WTC11 (cell line): ENCODE data around the gene CDK11B. TPM values are rescaled to one million over a fixed set of nuclear protein-coding genes. Genes with fewer than 3 reads are reported as not detected.

Experiments used
- ATAC-seq: fragments of 200-7000 bp; cut with Tn5 transposase; 2 replicates; pipeline ENCODE4 v1.10.0; 2021; ENCODE audit warnings: mild to moderate bottlenecking, moderate library complexity
- CTCF ChIA-PET: fragments of 300-600 bp; sonication (Branson Sonifier 250); formaldehyde crosslinking; loops from one replicate; lab custom pipeline; 2021; ENCODE audit warnings: antibody characterized with exemption; lab: Charles Lee
- POLR2A ChIA-PET: fragments of 350-600 bp; sonication (Branson Sonifier 250); formaldehyde crosslinking; loops from one replicate; lab custom pipeline; 2021; ENCODE audit warnings: antibody characterized with exemption; lab: Charles Lee
- DNase-seq: peaks from one replicate; pipeline ENCODE4 v3.0.0; 2021; ENCODE audit warnings: low spot score
- H3K27ac Mint-ChIP-seq: 2 replicates; pipeline ENCODE4 v1.8.0; 2021; ENCODE audit warnings: mixed read lengths
- H3K27me3 Mint-ChIP-seq: 2 replicates; pipeline ENCODE4 v1.8.0; 2021; ENCODE audit warnings: low read depth, mild to moderate bottlenecking, moderate library complexity, mixed read lengths
- H3K36me3 Mint-ChIP-seq: 2 replicates; pipeline ENCODE4 v1.8.0; 2021; ENCODE audit warnings: mixed read lengths
- H3K4me1 Mint-ChIP-seq: 2 replicates; pipeline ENCODE4 v1.8.0; 2022; ENCODE audit warnings: mixed read lengths
- H3K4me3 Mint-ChIP-seq: 2 replicates; pipeline ENCODE4 v1.8.0; 2021; ENCODE audit warnings: mild to moderate bottlenecking, moderate library complexity, mixed read lengths
- H3K9me3 Mint-ChIP-seq: 2 replicates; pipeline ENCODE4 v1.8.0; 2021; ENCODE audit warnings: mixed read lengths
- AR ChIP-seq: fragments of 250-450 bp; sonication (Bioruptor Pico); IDR thresholded peaks from 2 replicates; pipeline ENCODE4 v1.9.0; 2021; ENCODE audit warnings: mild to moderate bottlenecking
- ATF1 ChIP-seq: sonication (generic); formaldehyde crosslinking; IDR thresholded peaks from 2 replicates; pipeline ENCODE4 v1.8.1; 2023; ENCODE audit warnings: mild to moderate bottlenecking, moderate library complexity, missing genetic modification reagents
- ATF6 ChIP-seq: sonication (generic); formaldehyde crosslinking; IDR thresholded peaks from 2 replicates; pipeline ENCODE4 v1.8.1; 2023; ENCODE audit warnings: mild to moderate bottlenecking, missing genetic modification reagents
- ESRRA ChIP-seq: sonication (generic); formaldehyde crosslinking; IDR thresholded peaks from 2 replicates; pipeline ENCODE4 v1.8.1; 2022; ENCODE audit warnings: mild to moderate bottlenecking, missing genetic modification reagents, borderline replicate concordance
- FOXP1 ChIP-seq: sonication (generic); formaldehyde crosslinking; IDR thresholded peaks from 2 replicates; pipeline ENCODE4 v1.8.0; 2022; ENCODE audit warnings: missing genetic modification reagents, mild to moderate bottlenecking, moderate library complexity, borderline replicate concordance
- GRHL2 ChIP-seq: fragments of 250-450 bp; sonication (Bioruptor Pico); IDR thresholded peaks from 2 replicates; pipeline ENCODE4 v1.8.0; 2022; ENCODE audit warnings: mild to moderate bottlenecking, moderate library complexity; ENCODE audit not compliant: insufficient replicate concordance, severe bottlenecking
- IRF1 ChIP-seq: sonication (generic); formaldehyde crosslinking; IDR thresholded peaks from 2 replicates; pipeline ENCODE4 v1.8.0; 2023; ENCODE audit warnings: missing genetic modification reagents
- IRF2 ChIP-seq: sonication (generic); formaldehyde crosslinking; IDR thresholded peaks from 2 replicates; pipeline ENCODE4 v1.8.0; 2022; ENCODE audit warnings: low read depth, missing genetic modification reagents, borderline replicate concordance
- JAZF1 ChIP-seq: fragments of 250-450 bp; sonication (Bioruptor Pico); IDR thresholded peaks from 2 replicates; pipeline ENCODE4 v1.9.0; 2021; ENCODE audit warnings: moderate library complexity, mild to moderate bottlenecking, inconsistent platforms
- JUN ChIP-seq: sonication (generic); formaldehyde crosslinking; IDR thresholded peaks from 2 replicates; pipeline ENCODE4 v1.8.0; 2023; ENCODE audit warnings: mild to moderate bottlenecking, missing genetic modification reagents
- NR2C2 ChIP-seq: sonication (generic); formaldehyde crosslinking; IDR thresholded peaks from 2 replicates; pipeline ENCODE4 v1.8.0; 2022; ENCODE audit warnings: mild to moderate bottlenecking, missing genetic modification reagents
- OVOL2 ChIP-seq: fragments of 250-450 bp; sonication (Bioruptor Pico); IDR thresholded peaks from 2 replicates; pipeline ENCODE4 v1.9.0; 2021; ENCODE audit warnings: mild to moderate bottlenecking, borderline replicate concordance
- RORB ChIP-seq: fragments of 250-450 bp; sonication (Bioruptor Pico); IDR thresholded peaks from 2 replicates; pipeline ENCODE4 v1.9.0; 2021; ENCODE audit warnings: mild to moderate bottlenecking
- SMAD3 ChIP-seq: sonication (generic); formaldehyde crosslinking; IDR thresholded peaks from 2 replicates; pipeline ENCODE4 v1.8.0; 2022; ENCODE audit warnings: missing genetic modification reagents, mild to moderate bottlenecking, borderline replicate concordance
- SMAD4 ChIP-seq: sonication (generic); formaldehyde crosslinking; IDR thresholded peaks from 2 replicates; pipeline ENCODE4 v1.8.0; 2022; ENCODE audit warnings: mild to moderate bottlenecking, missing genetic modification reagents
- SP1 ChIP-seq: sonication (generic); formaldehyde crosslinking; conservative IDR thresholded peaks from 2 replicates; pipeline ENCODE4 v1.8.1; 2022; ENCODE audit warnings: missing genetic modification reagents
- TEAD1 ChIP-seq: sonication (generic); formaldehyde crosslinking; IDR thresholded peaks from 2 replicates; pipeline ENCODE4 v1.8.0; 2022; ENCODE audit warnings: mild to moderate bottlenecking, missing genetic modification reagents
- ZBTB21 ChIP-seq: sonication (generic); formaldehyde crosslinking; IDR thresholded peaks from 2 replicates; pipeline ENCODE4 v1.8.1; 2023; ENCODE audit warnings: mild to moderate bottlenecking, missing genetic modification reagents, borderline replicate concordance
- ZNF138 ChIP-seq: sonication (generic); formaldehyde crosslinking; conservative IDR thresholded peaks from 2 replicates; pipeline ENCODE4 v1.8.1; 2022; ENCODE audit warnings: mild to moderate bottlenecking, moderate library complexity, missing genetic modification reagents
- ZNF219 ChIP-seq: sonication (generic); formaldehyde crosslinking; IDR thresholded peaks from 2 replicates; pipeline ENCODE4 v1.8.0; 2023; ENCODE audit warnings: missing genetic modification reagents, mild to moderate bottlenecking, borderline replicate concordance
- ZNF671 ChIP-seq: fragments of 250-450 bp; sonication (Bioruptor Pico); IDR thresholded peaks from 2 replicates; pipeline ENCODE4 v1.8.0; 2021; ENCODE audit warnings: mild to moderate bottlenecking
- total RNA-seq: library from RNA; stranded (reverse); gene quantifications from 3 replicates; pipeline ENCODE4 v1.2.3, GENCODE V29; 2021
- TF ChIP-seq, protein P1 (sequence below): sonication (generic); formaldehyde crosslinking; conservative IDR thresholded peaks from 2 replicates; pipeline ENCODE4 v1.8.1; 2022; ENCODE audit warnings: mild to moderate bottlenecking, missing genetic modification reagents
- TF ChIP-seq, protein P2 (sequence below): sonication (generic); formaldehyde crosslinking; IDR thresholded peaks from 2 replicates; pipeline ENCODE4 v1.8.1; 2023; ENCODE audit warnings: mild to moderate bottlenecking, missing genetic modification reagents, moderate library complexity
- TF ChIP-seq, protein P3 (sequence below): sonication (generic); formaldehyde crosslinking; IDR thresholded peaks from 2 replicates; pipeline ENCODE4 v1.8.0; 2023; ENCODE audit warnings: mild to moderate bottlenecking, missing genetic modification reagents

CDK11B gene
- total RNA-seq, 1 experiment from 2014 or later, result 41.2 TPM

DNA sequence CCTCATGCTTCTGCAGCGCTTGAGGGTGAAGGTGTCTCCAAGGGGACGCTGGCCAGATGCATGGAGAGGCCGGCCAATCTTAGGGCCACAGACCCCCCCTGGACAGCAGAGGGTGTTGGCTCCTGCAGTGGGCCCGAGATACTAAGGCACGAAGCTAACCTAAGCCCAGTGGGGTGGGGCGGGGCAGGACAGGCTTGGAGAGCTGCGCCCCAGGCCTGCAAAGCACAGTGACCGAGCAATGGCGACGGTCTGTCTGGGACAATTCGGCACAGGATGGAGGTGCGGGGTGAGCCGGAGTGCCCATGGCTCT lies 60.1 kb downstream of the CDK11B start (continued):
- TF ChIP-seq, protein P1, sequence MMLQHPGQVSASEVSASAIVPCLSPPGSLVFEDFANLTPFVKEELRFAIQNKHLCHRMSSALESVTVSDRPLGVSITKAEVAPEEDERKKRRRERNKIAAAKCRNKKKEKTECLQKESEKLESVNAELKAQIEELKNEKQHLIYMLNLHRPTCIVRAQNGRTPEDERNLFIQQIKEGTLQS, result no peak
- TF ChIP-seq GRHL2 (CRISPR knock-in tag), result no peak

- TF ChIP-seq ZNF219 (CRISPR knock-in tag) (no peak), ATF6 (CRISPR knock-in tag) (no peak), OVOL2 (no peak), ZNF671 (CRISPR knock-in tag) (no peak), SMAD3 (no peak), TEAD1 (CRISPR knock-in tag) (no peak), FOXP1 (CRISPR knock-in tag) (no peak; the same call in 1 of the 2 replicates), RORB (no peak), SP1 (CRISPR knock-in tag) (no peak), NR2C2 (CRISPR knock-in tag) (no peak), ZNF138 (CRISPR knock-in tag) (no peak), JAZF1 (CRISPR knock-in tag) (no peak)
- Mint-ChIP-seq H3K36me3 (no peaks in the 10 kb centered on the region), H3K27ac (no peak overlapping the region), H3K27me3 (peaks cover 25% of the 10 kb centered on the region), H3K9me3 (no peaks in the 10 kb centered on the region), H3K4me3 (peak overlapping the region; percentile 72), H3K4me1 (peaks cover 10% of the 10 kb centered on the region; the same call in 1 of the 2 replicates)
- ChIA-PET POLR2A (no interaction called here), CTCF (interaction anchor here (1.0 to 3.3 kb wide), 4 partner anchors 12 to 47 kb away, joined by 4 to 13 read pairs (median 4); partner anchors contain the start of gene MIB2)
- DNase-seq (no peak), ATAC-seq (no peak)
Observed at GRCh38 chr1:1598051-1598719, 60.6 kb downstream of the CDK11B start.

DNA sequence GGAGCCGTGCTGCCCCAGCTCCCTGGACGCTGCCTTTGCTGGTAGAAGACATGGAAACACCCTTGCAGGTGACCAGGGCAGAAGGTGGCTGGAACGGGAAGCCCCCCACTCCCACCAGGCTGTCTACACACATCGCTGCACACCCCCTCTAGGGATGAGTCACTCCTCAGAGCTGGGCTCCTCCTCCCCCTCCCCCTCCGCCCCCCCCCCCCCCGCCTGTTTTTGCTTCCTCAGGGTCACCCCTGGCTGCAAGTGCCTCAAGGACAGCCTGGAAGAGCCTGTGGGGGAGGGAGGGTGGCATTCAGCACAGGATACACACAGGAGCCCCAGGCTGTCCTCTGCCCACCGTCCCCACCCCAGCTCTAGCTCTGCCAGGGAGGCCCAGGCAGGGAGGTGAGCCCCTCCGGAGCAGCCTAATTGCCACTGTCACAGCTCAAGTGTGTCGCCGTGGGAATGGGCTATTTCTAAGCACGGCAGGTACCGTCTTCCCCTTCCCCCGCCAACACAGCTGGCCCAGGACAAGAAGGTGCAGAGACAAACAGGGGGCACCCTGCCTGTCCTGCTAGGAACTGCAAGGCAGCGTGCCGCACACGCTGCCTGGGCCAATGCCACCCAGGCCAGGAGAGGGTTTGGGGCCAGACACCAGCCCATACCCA lies 61.4 kb downstream of the CDK11B start:
- Mint-ChIP-seq H3K4me3 (peak overlapping the region; percentile 33), H3K9me3 (no peaks in the 10 kb centered on the region), H3K36me3 (no peaks in the 10 kb centered on the region), H3K4me1 (peaks cover 10% of the 10 kb centered on the region; the same call in 1 of the 2 replicates), H3K27ac (no peak overlapping the region), H3K27me3 (peaks cover 25% of the 10 kb centered on the region)
- ATAC-seq, result peak; percentile 66
- ChIA-PET CTCF (interaction anchor here (0.6 to 3.3 kb wide), 6 partner anchors 11 to 46 kb away, joined by 3 to 13 read pairs (median 4); partner anchors contain the start of gene MIB2), POLR2A (interaction anchor here (0.7 kb wide), 1 partner anchor 26 kb away, joined by 3 read pairs; no protein-coding TSS in a partner anchor)
- peak; percentile 57 for DNase-seq
- TF ChIP-seq ZNF138 (CRISPR knock-in tag) (no peak), IRF1 (no peak), RORB (no peak), ZBTB21 (CRISPR knock-in tag) (no peak), JUN (CRISPR knock-in tag) (no peak), IRF2 (no peak), SMAD4 (CRISPR knock-in tag) (no peak), AR (no peak), ATF1 (no peak), ESRRA (CRISPR knock-in tag) (no peak)
- TF ChIP-seq, protein P2, sequence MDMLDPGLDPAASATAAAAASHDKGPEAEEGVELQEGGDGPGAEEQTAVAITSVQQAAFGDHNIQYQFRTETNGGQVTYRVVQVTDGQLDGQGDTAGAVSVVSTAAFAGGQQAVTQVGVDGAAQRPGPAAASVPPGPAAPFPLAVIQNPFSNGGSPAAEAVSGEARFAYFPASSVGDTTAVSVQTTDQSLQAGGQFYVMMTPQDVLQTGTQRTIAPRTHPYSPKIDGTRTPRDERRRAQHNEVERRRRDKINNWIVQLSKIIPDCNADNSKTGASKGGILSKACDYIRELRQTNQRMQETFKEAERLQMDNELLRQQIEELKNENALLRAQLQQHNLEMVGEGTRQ, result no peak
- TF ChIP-seq, protein P3, sequence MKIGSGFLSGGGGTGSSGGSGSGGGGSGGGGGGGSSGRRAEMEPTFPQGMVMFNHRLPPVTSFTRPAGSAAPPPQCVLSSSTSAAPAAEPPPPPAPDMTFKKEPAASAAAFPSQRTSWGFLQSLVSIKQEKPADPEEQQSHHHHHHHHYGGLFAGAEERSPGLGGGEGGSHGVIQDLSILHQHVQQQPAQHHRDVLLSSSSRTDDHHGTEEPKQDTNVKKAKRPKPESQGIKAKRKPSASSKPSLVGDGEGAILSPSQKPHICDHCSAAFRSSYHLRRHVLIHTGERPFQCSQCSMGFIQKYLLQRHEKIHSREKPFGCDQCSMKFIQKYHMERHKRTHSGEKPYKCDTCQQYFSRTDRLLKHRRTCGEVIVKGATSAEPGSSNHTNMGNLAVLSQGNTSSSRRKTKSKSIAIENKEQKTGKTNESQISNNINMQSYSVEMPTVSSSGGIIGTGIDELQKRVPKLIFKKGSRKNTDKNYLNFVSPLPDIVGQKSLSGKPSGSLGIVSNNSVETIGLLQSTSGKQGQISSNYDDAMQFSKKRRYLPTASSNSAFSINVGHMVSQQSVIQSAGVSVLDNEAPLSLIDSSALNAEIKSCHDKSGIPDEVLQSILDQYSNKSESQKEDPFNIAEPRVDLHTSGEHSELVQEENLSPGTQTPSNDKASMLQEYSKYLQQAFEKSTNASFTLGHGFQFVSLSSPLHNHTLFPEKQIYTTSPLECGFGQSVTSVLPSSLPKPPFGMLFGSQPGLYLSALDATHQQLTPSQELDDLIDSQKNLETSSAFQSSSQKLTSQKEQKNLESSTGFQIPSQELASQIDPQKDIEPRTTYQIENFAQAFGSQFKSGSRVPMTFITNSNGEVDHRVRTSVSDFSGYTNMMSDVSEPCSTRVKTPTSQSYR (CRISPR knock-in tag), result no peak
